Smooth muscle cell (in vitro differentiated cells): ENCODE results near the gene TUBB4A. TPM values are rescaled to one million over a fixed set of nuclear protein-coding genes. Genes with fewer than 3 reads are reported as not detected.

ENCODE experiments used
- DNase-seq: peaks from one replicate; lab custom pipeline; 2025; ENCODE audit not compliant: unreplicated experiment; lab: John Stamatoyannopoulos, UW
- H2AFZ ChIP-seq: fragments of 200-600 bp; sonication (generic); 2 replicates; pipeline ENCODE4 v1.6.0; 2016; ENCODE audit warnings: antibody characterized with exemption, low read depth, mild to moderate bottlenecking
- H3F3A ChIP-seq: fragments of 200-600 bp; sonication (generic); 2 replicates; pipeline ENCODE4 v1.6.0; 2017; ENCODE audit warnings: antibody characterized with exemption, low read depth
- H3K27ac ChIP-seq: fragments of 200-600 bp; sonication (generic); 2 replicates; pipeline ENCODE4 v1.5.1; 2016; ENCODE audit warnings: low read depth, mild to moderate bottlenecking
- H3K27me3 ChIP-seq: fragments of 200-600 bp; sonication (generic); 2 replicates; pipeline ENCODE4 v1.6.1; 2016; ENCODE audit warnings: low read depth, mild to moderate bottlenecking
- H3K36me3 ChIP-seq: fragments of 200-600 bp; sonication (generic); 2 replicates; pipeline ENCODE4 v1.5.1; 2016; ENCODE audit warnings: low read depth
- H3K4me1 ChIP-seq: fragments of 200-600 bp; sonication (generic); 2 replicates; pipeline ENCODE4 v1.5.1; 2016; ENCODE audit warnings: low read depth
- H3K4me2 ChIP-seq: fragments of 200-600 bp; sonication (generic); 2 replicates; pipeline ENCODE4 v1.6.0; 2016; ENCODE audit warnings: mild to moderate bottlenecking
- H3K4me3 ChIP-seq: fragments of 200-600 bp; sonication (generic); 2 replicates; pipeline ENCODE4 v1.5.1; 2016; ENCODE audit warnings: mild to moderate bottlenecking
- H3K79me2 ChIP-seq: fragments of 200-600 bp; sonication (generic); 2 replicates; pipeline ENCODE4 v1.6.0; 2016; ENCODE audit warnings: low read depth, mild to moderate bottlenecking
- H3K9ac ChIP-seq: fragments of 200-600 bp; sonication (generic); 2 replicates; pipeline ENCODE4 v1.6.0; 2016; ENCODE audit warnings: low read depth
- H3K9me3 ChIP-seq: fragments of 200-600 bp; sonication (generic); replicated peaks from 2 replicates; pipeline ENCODE4 v1.5.1; 2016; ENCODE audit warnings: low read depth
- H4K20me1 ChIP-seq: fragments of 200-600 bp; sonication (generic); 2 replicates; pipeline ENCODE4 v1.6.0; 2016; ENCODE audit warnings: low read depth
- CTCF ChIP-seq: fragments of 200-600 bp; sonication (generic); IDR thresholded peaks from 2 replicates; pipeline ENCODE4 v1.5.1; 2017; ENCODE audit warnings: borderline replicate concordance, mild to moderate bottlenecking, antibody characterized with exemption; ENCODE audit not compliant: insufficient read depth, poor library complexity, severe bottlenecking
- WGBS: methylation state at CpG from one replicate; pipeline ENCODE4 v1.1.7; 2016; ENCODE audit warnings: low lambda C conversion rate; 5-methylcytosine and 5-hydroxymethylcytosine counted together
- polyA plus RNA-seq: library from polyadenylated mRNA; unstranded; fragments of >200 nt; fragmentation: Nextera tagmentation; extraction: Ambion mirVana; gene quantifications from 2 replicates; pipeline ENCODE4 v1.2.1, GENCODE V29; 2016
- total RNA-seq: library from RNA; depleted of rRNA; stranded (reverse); fragments of >200 nt; gene quantifications from 2 replicates; pipeline ENCODE4 v1.2.3, GENCODE V29; 2014

TUBB4A gene
- total and polyA plus RNA-seq, 2 experiments from 2014 or later = not detected

- Histone ChIP-seq H3K4me2 (no peak overlapping the region), H3K27me3 (no peaks in the 10 kb centered on the region), H2AFZ (no peak overlapping the region), H3K4me1 (no peaks in the 10 kb centered on the region), H3K9ac (no peak overlapping the region), H3K36me3 (no peaks in the 10 kb centered on the region), H3K79me2 (no peaks in the 10 kb centered on the region), H3K27ac (no peak overlapping the region), H3F3A (no peaks in the 10 kb centered on the region), H4K20me1 (no peaks in the 10 kb centered on the region), H3K4me3 (no peak overlapping the region), H3K9me3 (no peaks in the 10 kb centered on the region)
- no peak for DNase-seq
- no peak for TF ChIP-seq CTCF
- 84% methylated on average over 13 of the region's 13 CpGs for WGBS
These were observed 39.0 kb upstream of the TUBB4A start for GRCh38 chr19:6540918-6541689.

GRCh38 chr19:6539514-6539913 lies 37.4 kb upstream of the TUBB4A start:
- no peak for DNase-seq
- Histone ChIP-seq H3K9me3 (no peaks in the 10 kb centered on the region), H3F3A (no peaks in the 10 kb centered on the region), H3K4me2 (no peak overlapping the region), H3K4me1 (no peaks in the 10 kb centered on the region), H3K36me3 (no peaks in the 10 kb centered on the region), H3K27me3 (peaks cover 5% of the 10 kb centered on the region), H3K79me2 (no peaks in the 10 kb centered on the region), H2AFZ (no peak overlapping the region), H4K20me1 (no peaks in the 10 kb centered on the region), H3K4me3 (no peak overlapping the region), H3K27ac (no peak overlapping the region), H3K9ac (no peak overlapping the region)
- no peak for TF ChIP-seq CTCF
- 88% methylated on average over 6 of the region's 6 CpGs for WGBS

GRCh38 chr19:6535558-6536137 lies 33.5 kb upstream of the TUBB4A start:
- no peak for TF ChIP-seq CTCF
- Histone ChIP-seq H3F3A (no peaks in the 10 kb centered on the region), H3K27ac (no peak overlapping the region)

More at GRCh38 chr19:6535558-6536137, 33.5 kb upstream of the TUBB4A start:
- no peak for DNase-seq
- Histone ChIP-seq H3K79me2 (no peaks in the 10 kb centered on the region), H3K27me3 (peaks cover 29% of the 10 kb centered on the region), H3K4me3 (no peak overlapping the region), H3K4me2 (no peak overlapping the region), H4K20me1 (no peaks in the 10 kb centered on the region), H3K36me3 (no peaks in the 10 kb centered on the region), H3K4me1 (no peaks in the 10 kb centered on the region), H3K9me3 (no peaks in the 10 kb centered on the region), H3K9ac (no peak overlapping the region), H2AFZ (no peak overlapping the region)
- 94% methylated on average over 10 of the region's 10 CpGs for WGBS
